GM18858 (cell line): Measurements from ENCODE around the gene CENPVL2.
"Not testable (repeated sequence)": the region's sequence is repeated elsewhere in the genome, so short reads cannot be mapped to it uniquely, and the experiment has no call there.

ENCODE experiments used
- ATAC-seq: cut with Tn5 transposase; IDR thresholded peaks from one replicate; pipeline ENCODE4 v1.9.1; 2021; ENCODE audit not compliant: unreplicated experiment

The CENPVL2 gene

GRCh38 chrX:51682720-51683062 lies at the start of gene CENPVL2:
Gene CENPVL2, minus strand, starts transcription at chrX:51682831. Its CDS starts 0 bp downstream, at chrX:51682831.
- not testable (repeated sequence) for ATAC-seq

DNA sequence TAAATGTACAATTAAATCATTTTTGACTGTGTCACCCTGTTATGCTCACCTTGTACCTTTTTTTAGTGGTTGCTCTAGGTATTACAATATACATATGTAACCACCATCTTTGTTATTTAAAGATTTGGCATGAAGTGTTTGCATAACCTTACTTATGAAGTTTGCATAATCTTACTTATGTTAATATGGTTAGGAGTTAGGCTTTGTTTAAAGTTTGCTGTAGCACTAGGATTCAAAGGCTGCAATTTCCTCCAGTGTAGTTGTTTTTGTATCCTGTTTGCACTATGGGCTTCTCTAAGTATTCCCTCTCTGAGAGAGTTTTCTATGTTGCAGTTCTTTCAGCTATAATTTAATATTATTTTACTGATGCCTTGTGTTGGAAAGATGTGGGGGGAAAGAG lies 45.6 kb upstream of the CENPVL2 start:
- ATAC-seq: no peak

DNA sequence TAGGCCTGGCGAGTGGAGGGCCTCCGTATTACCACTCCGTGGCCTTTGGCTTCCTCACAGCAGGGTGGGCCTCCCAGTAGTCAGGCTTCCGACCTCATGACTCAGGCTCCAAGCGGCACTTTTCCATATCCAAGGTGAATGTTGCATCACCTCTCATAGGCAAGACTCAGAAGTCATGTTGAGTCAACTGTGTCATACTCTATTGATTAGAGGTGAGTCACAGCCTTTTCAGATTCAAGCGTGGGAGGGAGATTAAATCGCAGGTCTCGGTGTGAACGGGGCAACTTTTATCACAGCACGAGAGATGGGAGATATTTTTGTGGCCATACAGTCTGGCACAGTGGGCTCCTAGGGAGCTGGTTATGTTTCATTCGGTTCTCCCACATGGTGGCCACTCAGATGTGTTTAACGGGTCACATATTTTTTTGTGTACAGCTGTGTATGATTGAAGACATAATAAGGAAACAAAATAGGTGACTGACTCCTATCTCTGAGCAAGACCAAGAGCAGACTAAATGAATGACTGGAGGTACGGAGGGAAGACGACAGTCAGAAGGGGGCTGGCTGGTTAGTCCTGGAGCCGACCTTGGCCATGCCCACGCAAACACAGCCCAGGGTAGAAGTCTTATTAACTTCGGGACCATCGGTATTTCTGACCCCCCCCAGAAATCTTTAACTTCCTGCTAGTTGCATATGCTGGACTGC lies 30.5 kb upstream of the CENPVL2 start:
- ATAC-seq: not testable (repeated sequence)

- not testable (repeated sequence) for ATAC-seq
Measured at GRCh38 chrX:51710277-51711164, 27.9 kb upstream of the CENPVL2 start, which contains the start of gene CENPVL1. Gene CENPVL1, plus strand, starts transcription at chrX:51710512. Its CDS starts 0 bp downstream, at chrX:51710512.

DNA sequence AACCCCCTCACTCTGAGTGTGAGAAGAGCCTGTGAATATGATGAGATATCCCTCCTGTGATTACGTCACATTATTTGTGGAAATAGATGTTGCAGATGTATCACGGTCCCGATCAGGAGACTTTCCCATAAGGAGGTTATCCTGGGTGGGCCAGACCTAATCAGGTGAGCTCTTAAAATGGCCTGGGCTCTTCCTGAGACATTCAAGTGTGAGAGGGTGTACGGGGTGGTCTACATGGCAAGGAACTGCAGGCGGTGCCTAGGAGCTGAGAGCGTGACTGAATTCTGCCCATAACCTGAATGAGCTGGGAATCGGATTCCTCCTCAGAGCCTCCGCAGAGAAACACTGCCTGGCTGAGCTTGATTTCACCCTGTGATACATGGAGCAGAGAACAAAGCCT lies 14.8 kb upstream of the CENPVL2 start:
- ATAC-seq: no peak

- ATAC-seq: no peak
Measured at GRCh38 chrX:51694254-51694653, 11.6 kb upstream of the CENPVL2 start.

DNA sequence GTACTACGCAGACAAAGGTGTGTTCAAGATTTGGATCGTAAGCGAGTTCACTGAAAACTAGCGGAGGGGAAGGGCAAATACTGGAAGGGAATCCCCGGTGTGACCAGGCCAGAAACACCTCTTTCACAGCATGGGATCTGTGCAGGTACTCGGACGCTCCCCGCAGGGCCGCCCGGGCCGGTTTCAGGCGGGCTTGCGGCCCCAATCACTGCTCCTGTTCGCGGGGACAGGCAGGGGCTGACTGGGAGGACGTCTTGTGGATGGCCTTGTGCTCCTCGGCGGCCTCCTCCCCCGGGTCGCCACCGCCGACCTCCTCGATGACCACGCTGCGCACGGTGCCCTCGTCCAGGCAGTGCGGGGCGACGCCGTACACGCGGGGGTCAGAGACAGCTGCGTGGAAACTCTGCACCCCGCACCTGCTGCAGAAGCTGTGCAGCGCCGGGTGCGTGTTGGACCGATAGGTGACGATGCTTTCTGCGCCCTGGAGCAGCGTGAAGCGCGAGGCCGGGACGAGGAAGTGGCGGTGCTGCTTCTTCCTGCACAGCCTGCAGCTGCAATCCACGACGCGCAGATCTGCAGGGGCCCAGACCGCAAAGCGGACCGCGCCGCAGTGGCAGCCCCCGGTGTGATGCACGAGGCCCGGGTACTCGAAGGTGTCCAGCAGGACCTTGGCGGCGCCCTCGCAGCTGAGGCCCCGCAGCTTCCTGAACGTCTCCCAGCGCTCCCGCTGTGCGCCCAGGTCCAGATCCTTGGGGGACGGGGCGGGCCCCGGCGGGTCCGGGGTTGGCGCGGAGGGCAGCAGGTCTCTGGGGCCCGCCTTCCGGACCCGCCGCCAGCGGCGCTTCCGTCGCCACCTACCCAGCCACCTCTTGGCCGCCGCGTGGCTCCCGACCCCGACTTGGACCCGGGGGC lies 567 bp downstream of the CENPVL2 start:
- not testable (repeated sequence) for ATAC-seq

- ATAC-seq: not testable (repeated sequence)
Measured at GRCh38 chrX:51679689-51680433, 2.8 kb downstream of the CENPVL2 start.

GRCh38 chrX:51665981-51666380 lies 16.6 kb downstream of the CENPVL2 start:
- no peak for ATAC-seq

DNA sequence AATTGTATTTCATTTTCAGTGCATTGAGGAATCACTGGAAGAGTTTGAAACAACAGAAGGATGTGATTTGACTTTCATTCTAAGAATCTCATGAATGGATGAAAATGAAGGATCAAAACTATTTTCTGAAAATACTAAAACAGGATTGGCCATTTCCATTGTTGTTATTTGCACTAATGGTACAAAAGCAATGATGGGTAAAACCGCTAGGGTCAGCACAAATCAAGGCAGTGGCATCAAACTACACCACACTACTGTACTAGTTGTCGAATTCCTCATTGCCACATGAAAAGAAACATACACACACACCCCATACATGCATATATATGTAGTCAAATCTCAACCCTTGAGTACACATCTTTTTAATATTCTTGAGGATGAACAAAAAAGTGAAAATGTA lies 39.3 kb downstream of the CENPVL2 start:
- no peak for ATAC-seq

DNA sequence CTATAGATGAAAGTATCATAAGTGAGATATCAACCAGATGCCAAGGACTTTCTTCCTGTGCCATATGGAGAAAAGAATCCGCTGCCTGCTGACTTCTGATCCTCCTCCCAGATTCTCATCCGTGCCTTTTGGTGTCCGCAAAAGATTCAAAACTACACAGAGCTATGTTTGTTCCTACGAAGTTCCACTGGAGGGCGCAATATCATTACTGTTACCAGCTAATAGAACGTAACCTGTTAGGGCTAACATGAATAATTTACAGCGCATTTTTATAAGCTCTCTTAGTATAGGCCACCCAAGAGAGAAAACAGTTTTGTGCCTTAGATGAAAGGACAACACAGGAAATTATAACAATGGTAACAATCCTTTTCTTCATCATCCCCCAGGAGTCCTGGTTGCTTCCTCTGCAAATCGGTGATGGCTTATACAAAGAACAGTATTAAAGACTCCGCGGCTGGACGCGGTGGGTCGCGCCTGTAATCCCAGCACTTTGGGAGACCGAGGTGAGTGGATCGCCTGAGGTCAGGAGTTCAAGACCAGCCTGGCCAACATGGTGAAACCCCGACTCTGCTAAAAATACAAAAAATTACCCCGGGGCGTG lies 41.1 kb downstream of the CENPVL2 start:
- ATAC-seq: no peak

GRCh38 chrX:51636511-51636910 lies 46.1 kb downstream of the CENPVL2 start:
- not testable (repeated sequence) for ATAC-seq
